Mononuclear cell (primary cell): ENCODE measurements around the gene LAMTOR1. TPM values are rescaled to one million over a fixed set of nuclear protein-coding genes. Genes with fewer than 3 reads are reported as not detected.
A peak's percentile ranks its signal among the peaks of the same experiment; 100 is the strongest.

Experiments
- H3K27me3 ChIP-seq: 2 replicates; pipeline ENCODE4 v1.6.0; 2011; ENCODE audit warnings: low read length, control low read depth; ENCODE audit not compliant: insufficient read depth
- H3K4me1 ChIP-seq: 2 replicates; pipeline ENCODE4 v1.5.1; 2011; ENCODE audit warnings: mild to moderate bottlenecking, low read length, control low read depth; ENCODE audit not compliant: insufficient read depth
- H3K4me3 ChIP-seq: 2 replicates; pipeline ENCODE4 v1.5.1; 2011; ENCODE audit warnings: mild to moderate bottlenecking, low read length, moderate library complexity
- H3K9me3 ChIP-seq: 2 replicates; pipeline ENCODE4 v1.5.1; 2011; ENCODE audit warnings: low read depth, mild to moderate bottlenecking, control low read depth, low read length
- total RNA-seq: library from RNA; depleted of rRNA; stranded (reverse); fragments of >200 nt; gene quantifications from one replicate; pipeline ENCODE4 v1.2.3, GENCODE V29; 2012

The LAMTOR1 gene
- total RNA-seq, 1 donor: 88.5 TPM

- Histone ChIP-seq H3K27me3 (no peaks in the 10 kb centered on the region), H3K4me3 (no peak overlapping the region), H3K9me3 (no peaks in the 10 kb centered on the region), H3K4me1 (peaks cover 39% of the 10 kb centered on the region)
Measured at GRCh38 chr11:72129381-72129780, 26.3 kb upstream of the LAMTOR1 start.

- H3K4me1 ChIP-seq: peaks cover 32% of the 10 kb centered on the region
- no peaks in the 10 kb centered on the region for H3K27me3 ChIP-seq
- H3K9me3 ChIP-seq: no peaks in the 10 kb centered on the region
- no peak overlapping the region for H3K4me3 ChIP-seq
Measured at GRCh38 chr11:72127923-72128322, 24.8 kb upstream of the LAMTOR1 start.

GRCh38 chr11:72125956-72126355 is 22.9 kb upstream of the LAMTOR1 start:
- no peaks in the 10 kb centered on the region for H3K9me3 ChIP-seq
- H3K4me1 ChIP-seq: peaks cover 16% of the 10 kb centered on the region
- H3K4me3 ChIP-seq: no peak overlapping the region
- no peaks in the 10 kb centered on the region for H3K27me3 ChIP-seq

GRCh38 chr11:72124046-72124445 is 20.9 kb upstream of the LAMTOR1 start:
- H3K27me3 ChIP-seq: no peaks in the 10 kb centered on the region

GRCh38 chr11:72123117-72123653 is 20.1 kb upstream of the LAMTOR1 start:
- Histone ChIP-seq H3K27me3 (no peaks in the 10 kb centered on the region), H3K9me3 (no peaks in the 10 kb centered on the region), H3K4me1 (peaks cover 24% of the 10 kb centered on the region), H3K4me3 (no peak overlapping the region)

More at GRCh38 chr11:72124046-72124445, 20.9 kb upstream of the LAMTOR1 start:
- Histone ChIP-seq H3K4me1 (peaks cover 18% of the 10 kb centered on the region), H3K4me3 (no peak overlapping the region), H3K9me3 (no peaks in the 10 kb centered on the region)

GRCh38 chr11:72122607-72123006 is 19.5 kb upstream of the LAMTOR1 start:
- H3K9me3 ChIP-seq: no peaks in the 10 kb centered on the region
- H3K4me1 ChIP-seq: peaks cover 24% of the 10 kb centered on the region
- H3K4me3 ChIP-seq: no peak overlapping the region
- H3K27me3 ChIP-seq: no peaks in the 10 kb centered on the region

- Histone ChIP-seq H3K9me3 (no peaks in the 10 kb centered on the region), H3K27me3 (no peaks in the 10 kb centered on the region), H3K4me1 (peaks cover 32% of the 10 kb centered on the region), H3K4me3 (no peak overlapping the region)
Measured at GRCh38 chr11:72120930-72121329, 17.8 kb upstream of the LAMTOR1 start.

GRCh38 chr11:72119198-72119597 is 16.1 kb upstream of the LAMTOR1 start:
- peaks cover 26% of the 10 kb centered on the region for H3K4me1 ChIP-seq
- no peaks in the 10 kb centered on the region for H3K27me3 ChIP-seq
- no peak overlapping the region for H3K4me3 ChIP-seq
- H3K9me3 ChIP-seq: no peaks in the 10 kb centered on the region

- Histone ChIP-seq H3K27me3 (no peaks in the 10 kb centered on the region), H3K9me3 (no peaks in the 10 kb centered on the region), H3K4me3 (no peak overlapping the region), H3K4me1 (peaks cover 41% of the 10 kb centered on the region)
Measured at GRCh38 chr11:72116019-72116755, 13.1 kb upstream of the LAMTOR1 start.

GRCh38 chr11:72114570-72114969 is 11.5 kb upstream of the LAMTOR1 start:
- no peak overlapping the region for H3K4me3 ChIP-seq
- H3K9me3 ChIP-seq: no peaks in the 10 kb centered on the region
- peaks cover 41% of the 10 kb centered on the region for H3K4me1 ChIP-seq
- no peaks in the 10 kb centered on the region for H3K27me3 ChIP-seq

- Histone ChIP-seq H3K9me3 (no peaks in the 10 kb centered on the region), H3K4me3 (peak overlapping the region; percentile 61), H3K4me1 (peaks cover 30% of the 10 kb centered on the region), H3K27me3 (no peaks in the 10 kb centered on the region)
Measured at GRCh38 chr11:72112978-72113808, 10.1 kb upstream of the LAMTOR1 start.

GRCh38 chr11:72112143-72112977 is 9.3 kb upstream of the LAMTOR1 start, which contains the start of gene ANAPC15:
TSS of gene ANAPC15 (minus strand) at chr11:72112695. CDS start at chr11:72111276, 1,419 bp downstream.
- Histone ChIP-seq H3K4me1 (peaks cover 30% of the 10 kb centered on the region), H3K4me3 (peak within 1 kb of the TSS; percentile 61), H3K27me3 (no peaks in the 10 kb centered on the region), H3K9me3 (no peaks in the 10 kb centered on the region)

- peak overlapping the region; percentile 61 for H3K4me3 ChIP-seq
- H3K27me3 ChIP-seq: no peaks in the 10 kb centered on the region
Measured at GRCh38 chr11:72111300-72112142, 8.4 kb upstream of the LAMTOR1 start.

GRCh38 chr11:72105888-72106287 is 2.8 kb upstream of the LAMTOR1 start, which contains the start of gene TOMT:
TSS of gene TOMT (plus strand) at chr11:72105924. CDS start at chr11:72105952, 28 bp downstream.
- H3K4me3 ChIP-seq: no peak within 1 kb of the TSS
- H3K9me3 ChIP-seq: no peaks in the 10 kb centered on the region
- H3K27me3 ChIP-seq: no peaks in the 10 kb centered on the region
- peaks cover 28% of the 10 kb centered on the region for H3K4me1 ChIP-seq

More at GRCh38 chr11:72111300-72112142, 8.4 kb upstream of the LAMTOR1 start:
- H3K4me1 ChIP-seq: peaks cover 27% of the 10 kb centered on the region
- H3K9me3 ChIP-seq: no peaks in the 10 kb centered on the region
